Body of pancreas (tissue), 4 donors: ENCODE results near the gene BIN2. TPM values are rescaled to one million over a fixed set of nuclear protein-coding genes. Genes with fewer than 3 reads are reported as not detected.

Source experiments
- ATAC-seq: fragments of 150-250 bp; one replicate; pipeline ENCODE4 v1.9.1; 2016
- DNase-seq, 4 donors: peaks; one replicate each; pipeline ENCODE4 v3.0.0-alpha.2; 2019
- H3K27ac ChIP-seq, 4 donors: fragments of 200-600 bp; sonication (generic); 1 replicate in 3 of 4; 2 replicates in 1 of 4; pipeline versions ENCODE4 v1.5.1 to v1.6.1; 2016 to 2019; ENCODE audit warnings: mild to moderate bottlenecking in 1 of 4, mixed read lengths in 1 of 4, moderate library complexity in 1 of 4
- H3K27me3 ChIP-seq, 2 donors: fragments of 200-600 bp; sonication (generic); one replicate each; pipeline ENCODE4 v1.6.0; 2016; ENCODE audit warnings: mild to moderate bottlenecking in 1 of 2
- H3K36me3 ChIP-seq, 2 donors: fragments of 200-600 bp; sonication (generic); replicated peaks in 1 of 2; 2 replicates each; pipeline ENCODE4 v1.5.1; 2016; ENCODE audit warnings: low read depth in 2 of 2; ENCODE audit not compliant: insufficient read depth in 1 of 2
- H3K4me1 ChIP-seq: fragments of 200-600 bp; sonication (generic); one replicate; pipeline ENCODE4 v1.6.0; 2016
- H3K4me3 ChIP-seq, 2 donors: fragments of 200-600 bp; sonication (generic); 1 replicate in 1 of 2; 2 replicates in 1 of 2; pipeline ENCODE4 v1.5.1; 2016 to 2019
- H3K9me3 ChIP-seq, 3 donors: fragments of 200-600 bp; sonication (generic); 1 replicate in 2 of 3; 2 replicates in 1 of 3; pipeline ENCODE4 v1.5.1; 2016
- CTCF ChIP-seq, 7 experiments: fragments of 450-650 bp in 4 of 7; fragments of 200-600 bp in 3 of 7; sonication (generic) in 3 of 7; IDR thresholded peaks; one replicate each; pipeline ENCODE4 v1.5.1; 2016 to 2019; ENCODE audit warnings: antibody characterized with exemption in 7 of 7
- POLR2A ChIP-seq, 3 donors: fragments of 450-650 bp; IDR thresholded peaks; one replicate each; pipeline ENCODE4 v1.6.1; 2016; ENCODE audit warnings: antibody characterized with exemption in 3 of 3, mild to moderate bottlenecking in 2 of 3
- WGBS, 2 donors: methylation state at CpG; one replicate each; pipeline ENCODE4 v1.1.5; 2017; 5-methylcytosine and 5-hydroxymethylcytosine counted together
- intact Hi-C: fragments of 100-400 bp; cut with DNase I; formaldehyde crosslinking; loops from one replicate; pipeline ENCODE4 v1.15.1; 2023
- total RNA-seq, 2 donors: library from RNA; depleted of rRNA; stranded (reverse); fragments of >200 nt; gene quantifications; one replicate each; pipeline ENCODE4 v1.1.0, GENCODE V29; 2016

Gene BIN2
- total RNA-seq, 2 donors from 2014 or later = 1.0 to 1.3 TPM

- no peak for TF ChIP-seq POLR2A (IDR thresholded peaks at IDR 0.05)
- TF ChIP-seq CTCF (IDR thresholded peaks at IDR 0.05) = no peak
- peak overlapping the region in 1 of 4 donors; percentile 34 for H3K27ac ChIP-seq
Observed at GRCh38 chr12:51242876-51243275, 81.1 kb downstream of the BIN2 start.

GRCh38 chr12:51242120-51242519, 81.9 kb downstream of the BIN2 start:
- ATAC-seq = no peak
- peak in 2 of 4 donors; percentile 9 to 45 for DNase-seq
- Histone ChIP-seq H3K9me3 (no peaks in the 10 kb centered on the region), H3K4me3 (no peak overlapping the region), H3K27ac (peak overlapping the region in 1 of 4 donors; percentile 34), H3K4me1 (peaks cover 35% of the 10 kb centered on the region), H3K27me3 (no peaks in the 10 kb centered on the region), H3K36me3 (peaks cover 9% of the 10 kb centered on the region in 2 donors)
- 70 to 83% methylated on average over 7 of the region's 7 CpGs for WGBS, 2 donors
- intact Hi-C loops = no loop called here
- no peak for TF ChIP-seq POLR2A (IDR thresholded peaks at IDR 0.05)
- TF ChIP-seq CTCF (IDR thresholded peaks at IDR 0.05) = no peak

More at GRCh38 chr12:51242876-51243275, 81.1 kb downstream of the BIN2 start:
- 51 to 66% methylated on average over 7 of the region's 7 CpGs for WGBS, 2 donors
- Histone ChIP-seq H3K4me3 (no peak overlapping the region), H3K4me1 (peaks cover 37% of the 10 kb centered on the region), H3K27me3 (no peaks in the 10 kb centered on the region), H3K36me3 (peaks cover 9% of the 10 kb centered on the region in 2 donors), H3K9me3 (no peaks in the 10 kb centered on the region)
- ATAC-seq (no peak), DNase-seq (no peak)
- intact Hi-C loops = no loop called here

- intact Hi-C loops = no loop called here
- DNase-seq = peak in 1 of 4 donors; percentile 37
- H3K27me3 ChIP-seq = no peaks in the 10 kb centered on the region
- peaks cover 25% of the 10 kb centered on the region for H3K4me1 ChIP-seq
- H3K36me3 ChIP-seq = peaks cover 9% of the 10 kb centered on the region in 2 donors
- H3K9me3 ChIP-seq = no peaks in the 10 kb centered on the region
- no peak for TF ChIP-seq CTCF (IDR thresholded peaks at IDR 0.05)
- 56 to 58% methylated on average over 2 of the region's 2 CpGs for WGBS, 2 donors
- H3K27ac ChIP-seq = peak overlapping the region in 2 of 4 donors; percentile 54 to 100
- no peak overlapping the region for H3K4me3 ChIP-seq
- ATAC-seq = no peak
Observed at GRCh38 chr12:51240971-51241370, 83.0 kb downstream of the BIN2 start.

GRCh38 chr12:51238510-51239334, 85.3 kb downstream of the BIN2 start, which contains the start of gene DAZAP2:
TSS of gene DAZAP2 (plus strand) at chr12:51238826. CDS start at chr12:51238908, 82 bp downstream.
- Histone ChIP-seq H3K9me3 (no peaks in the 10 kb centered on the region), H3K4me3 (peak within 1 kb of the TSS; percentile 59 to 94), H3K27me3 (no peaks in the 10 kb centered on the region), H3K27ac (peak within 1 kb of the TSS; percentile 98 to 100 (median 100)), H3K4me1 (peaks cover 25% of the 10 kb centered on the region), H3K36me3 (peaks cover 9% of the 10 kb centered on the region in 2 donors)
- ATAC-seq (peak; percentile 96), DNase-seq (peak; percentile 98 to 99 (median 99))
- TF ChIP-seq POLR2A (IDR thresholded peaks at IDR 0.05) (peak; percentile 95 to 99 (median 98)), CTCF (IDR thresholded peaks at IDR 0.05) (peak in 3 of 7 experiments; percentile 6 to 48 (median 45))
- 0 to 1% methylated on average over 37 to 70 of the region's 70 CpGs for WGBS, 2 donors
- intact Hi-C loops = no loop called here
